ENCODE results near the gene DAO.
"Not testable (repeated sequence)": the region's sequence is repeated elsewhere in the genome, so short reads cannot be mapped to it uniquely, and the experiment has no call there.

Gene DAO

DNA sequence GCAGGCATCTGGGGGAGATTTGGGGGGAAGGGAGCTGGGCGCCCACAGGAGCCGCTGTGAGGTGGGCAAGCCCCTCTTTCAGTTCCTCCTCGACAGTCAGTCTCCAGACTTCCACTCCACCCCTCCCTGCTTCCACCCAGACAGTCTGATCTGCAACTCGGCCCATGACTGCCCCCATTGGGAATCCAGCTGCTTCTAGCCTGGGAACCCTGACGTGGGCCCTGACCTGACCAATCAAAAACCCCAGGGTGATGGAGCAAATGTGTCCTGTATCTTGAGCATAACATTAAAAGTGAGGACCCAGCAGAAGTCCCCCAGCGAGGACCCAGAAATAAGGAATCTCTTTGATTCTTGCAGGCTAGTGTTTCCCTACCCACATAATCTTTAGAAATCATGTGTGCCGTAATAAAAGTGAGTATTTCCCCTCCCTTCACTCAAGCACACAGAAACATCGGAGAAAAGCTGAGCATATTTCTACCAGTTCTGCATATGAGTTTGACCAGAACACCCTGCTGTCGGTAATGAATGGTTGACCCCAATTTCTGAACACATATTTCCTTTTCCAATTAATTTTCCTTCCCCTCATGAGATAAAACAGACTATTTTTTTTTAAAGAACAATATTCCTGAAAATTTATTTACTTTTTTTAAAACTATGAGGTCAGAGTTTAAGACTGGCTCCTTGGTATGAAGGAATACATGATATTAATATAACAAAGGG lies 28.9 kb upstream of the DAO start:
- no peak for DNase-seq

DNA sequence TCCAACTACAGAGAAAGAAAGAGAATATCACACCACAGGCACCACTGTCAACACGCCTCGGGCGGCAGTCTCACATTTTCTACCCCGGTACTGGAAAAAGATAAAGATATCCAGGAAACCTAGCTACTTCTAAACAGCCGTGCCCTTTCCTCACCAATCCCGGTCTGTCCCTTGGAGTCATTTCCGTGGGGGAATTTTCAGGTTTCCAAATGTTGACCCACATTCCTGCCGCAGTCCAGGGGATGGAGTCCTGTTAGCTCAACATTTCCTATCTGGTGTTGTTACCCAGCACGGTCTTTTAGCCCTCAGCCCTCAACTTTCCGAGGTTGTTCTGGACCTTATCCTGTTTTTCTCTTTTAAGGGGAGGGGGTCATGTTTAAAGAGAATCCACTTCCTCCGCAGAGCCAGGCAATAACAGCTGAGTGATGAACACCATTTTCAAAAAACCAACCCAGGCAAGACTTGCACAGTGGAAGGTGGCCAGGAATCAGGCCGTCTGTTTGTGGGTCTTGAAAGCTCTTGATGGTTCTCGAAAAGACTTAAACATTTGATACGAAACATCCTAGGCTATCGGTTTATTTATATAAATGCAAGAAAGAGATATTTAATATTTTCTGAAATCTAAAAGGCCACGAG lies 27.1 kb upstream of the DAO start:
- no peak for DNase-seq

DNA sequence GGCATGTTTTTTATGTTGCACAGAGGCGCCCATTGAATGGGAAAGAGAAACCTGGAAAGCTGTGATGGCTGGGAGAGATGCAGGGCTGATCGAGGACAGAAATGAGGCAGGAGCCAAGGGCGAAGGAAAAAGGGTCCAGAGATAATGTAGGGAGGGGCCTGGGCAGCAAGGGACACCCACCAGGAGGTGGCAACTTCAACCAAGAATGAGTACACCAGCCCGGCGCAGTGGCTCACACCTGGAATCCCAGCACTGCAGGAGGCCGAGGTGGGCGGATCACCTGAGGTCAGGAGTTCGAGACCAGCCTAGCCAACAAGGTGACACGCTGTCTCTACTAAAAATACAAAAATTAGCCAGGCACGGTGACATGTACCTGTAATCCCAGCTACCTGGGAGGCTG lies 26.5 kb upstream of the DAO start:
- no peak for DNase-seq

DNA sequence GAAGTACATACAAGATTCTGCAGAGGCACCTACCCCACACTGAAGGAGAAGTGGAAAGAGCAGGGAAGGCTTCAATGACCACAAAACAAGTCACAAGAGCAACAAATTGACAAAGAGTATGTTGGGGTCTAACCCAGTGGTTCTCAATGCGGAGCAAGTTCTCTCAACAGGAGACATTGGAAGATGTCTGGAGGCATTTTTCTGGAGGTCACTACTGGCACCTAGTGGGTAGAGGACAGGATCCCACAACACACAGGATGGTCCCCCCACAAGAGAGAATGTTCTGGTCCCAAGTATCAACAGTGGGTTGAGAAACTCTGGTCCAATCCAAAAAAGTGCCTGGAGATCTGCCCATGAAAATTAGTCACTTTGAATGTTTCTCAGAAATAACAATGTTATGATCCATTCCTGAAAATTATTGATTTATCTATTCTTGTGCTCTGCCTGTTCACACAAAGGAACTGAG lies 25.9 kb upstream of the DAO start:
- no peak for DNase-seq

DNA sequence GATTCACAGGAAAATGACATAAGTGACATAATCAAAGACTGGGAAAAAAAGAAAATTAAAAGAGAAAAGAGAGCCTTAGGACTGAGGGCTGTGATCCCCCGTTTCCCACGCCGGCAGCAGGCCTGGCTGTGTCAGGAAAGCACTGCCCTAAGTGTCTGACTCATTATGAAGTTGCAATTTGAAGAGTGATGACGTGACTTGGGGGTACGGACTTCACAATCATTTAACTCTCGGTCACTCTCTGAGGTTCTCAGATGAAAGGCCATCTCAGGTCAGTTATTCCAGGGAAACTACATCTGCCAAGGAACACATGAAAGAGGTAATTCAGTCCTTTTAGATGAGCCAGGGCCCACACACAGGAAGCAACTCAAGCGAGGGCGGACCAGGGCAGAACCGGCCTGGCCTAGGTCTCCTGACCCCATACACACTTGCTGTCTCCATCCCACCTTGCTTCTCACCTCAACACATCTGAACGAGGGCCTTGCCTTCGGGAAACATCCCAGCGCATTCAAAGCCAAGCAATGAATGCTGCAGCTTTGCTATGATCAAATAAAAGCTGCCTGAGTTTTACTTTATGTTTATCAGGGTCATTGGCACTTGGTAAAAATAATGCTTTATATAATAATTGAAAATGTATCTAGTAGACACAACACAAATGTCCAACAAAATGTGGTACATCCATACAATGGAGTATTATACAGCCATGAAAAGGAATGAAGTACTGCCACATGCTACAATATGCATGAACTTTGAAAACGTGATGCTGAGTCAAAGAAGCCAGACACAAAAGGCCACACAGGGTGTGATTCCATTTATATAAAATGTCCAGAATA lies 25.2 kb upstream of the DAO start:
- peak; percentile 31 for DNase-seq

DNA sequence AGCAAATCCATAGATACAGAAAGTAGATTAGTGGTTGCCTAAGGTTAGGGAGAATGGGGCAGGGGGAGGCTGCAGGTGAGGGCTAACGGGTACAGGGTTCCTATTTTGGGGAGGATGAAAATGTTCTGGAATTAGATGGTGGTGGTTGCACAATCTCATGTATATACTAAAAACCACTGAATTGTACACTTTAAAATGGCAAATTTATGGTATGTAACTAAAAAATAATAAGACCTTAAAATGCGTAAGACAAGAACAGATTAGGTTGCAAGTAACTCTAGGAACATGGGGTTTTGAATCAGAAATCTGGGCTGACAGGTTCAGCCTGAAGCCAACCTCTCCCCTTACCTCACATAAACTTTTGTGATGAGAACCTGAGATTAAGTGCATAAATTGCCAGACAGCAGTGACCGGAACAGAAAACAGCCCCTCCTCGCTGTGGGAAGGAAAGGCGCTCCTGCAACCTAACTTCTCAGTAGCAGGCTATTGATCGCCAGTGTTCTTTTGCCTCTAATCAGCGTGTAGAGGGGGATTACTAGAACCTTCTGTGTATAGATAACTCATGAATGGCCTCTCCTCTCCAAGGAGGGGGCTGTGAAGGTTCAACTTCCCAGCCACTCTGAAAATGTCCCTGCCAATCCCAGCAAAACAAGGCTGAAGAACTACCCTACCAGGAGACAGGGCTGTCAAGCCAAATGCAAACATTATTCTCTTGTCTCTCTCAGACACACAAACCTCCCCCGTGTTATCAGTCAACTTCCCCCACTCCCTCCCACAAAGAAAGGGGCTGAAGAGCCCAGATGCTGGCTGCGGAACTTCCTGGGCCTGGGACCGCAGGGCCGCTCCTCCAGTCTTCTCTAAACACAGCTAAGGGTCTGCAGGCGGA lies 24.4 kb upstream of the DAO start:
- no peak for DNase-seq

DNA sequence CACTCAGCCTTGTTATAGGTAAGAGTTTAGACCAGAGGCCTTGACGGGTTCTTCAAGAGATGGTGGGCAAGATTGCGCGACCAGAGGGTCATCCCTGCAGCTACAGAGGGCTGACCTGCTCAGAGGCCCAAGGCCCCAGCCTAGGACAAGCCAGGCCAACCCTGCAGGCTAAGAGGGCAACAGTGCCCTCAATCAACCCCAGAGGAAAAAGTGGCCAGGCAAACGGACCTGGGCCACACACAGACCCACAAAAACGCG lies 23.8 kb upstream of the DAO start:
- DNase-seq = no peak

DNA sequence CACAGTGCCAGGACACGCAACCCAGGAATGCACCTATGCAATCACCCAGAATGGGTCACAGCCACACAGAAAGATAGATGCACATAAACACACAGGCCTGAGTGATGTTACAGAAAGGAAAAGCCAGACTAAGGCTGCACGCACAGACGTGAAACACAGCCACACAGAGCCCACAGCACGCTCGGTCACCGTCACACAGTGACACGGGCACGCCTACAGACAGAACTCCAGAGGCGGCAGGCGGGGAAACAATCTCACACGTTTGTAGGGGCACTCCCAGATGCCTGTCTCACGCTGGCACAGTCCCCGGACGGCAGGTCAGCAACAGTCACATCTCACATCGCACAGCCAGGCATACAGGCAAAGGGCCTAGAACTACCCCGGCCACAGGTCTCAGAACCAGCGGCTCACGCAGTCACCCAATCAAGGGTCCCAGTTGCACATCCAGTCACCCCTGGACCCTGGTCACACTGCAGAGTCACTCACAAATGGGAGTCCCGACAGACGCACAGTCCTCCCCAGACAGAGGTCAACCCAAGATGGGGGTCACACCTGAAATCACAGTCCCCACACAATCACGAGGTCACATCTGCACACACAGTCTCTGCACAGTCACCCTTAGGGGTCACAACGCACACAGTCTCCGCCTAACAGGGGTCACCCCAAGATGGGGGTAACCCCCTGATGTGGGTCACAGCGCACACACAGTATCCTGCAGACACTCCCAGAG lies 23.3 kb upstream of the DAO start:
- DNase-seq = peak; percentile 69

DNA sequence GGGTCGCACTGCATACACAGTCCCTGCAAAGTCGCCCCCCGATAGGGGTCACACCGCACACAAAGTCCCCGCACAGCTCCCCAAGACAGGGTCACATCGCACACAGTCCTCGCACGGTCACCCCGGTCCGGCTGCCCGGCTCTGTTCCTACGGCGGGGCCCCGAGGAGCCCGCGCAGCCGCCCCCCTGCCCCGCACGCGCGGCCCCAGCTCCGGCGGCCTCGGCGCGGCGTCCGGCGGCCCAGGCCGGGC lies 22.8 kb upstream of the DAO start:
- no peak for DNase-seq

DNA sequence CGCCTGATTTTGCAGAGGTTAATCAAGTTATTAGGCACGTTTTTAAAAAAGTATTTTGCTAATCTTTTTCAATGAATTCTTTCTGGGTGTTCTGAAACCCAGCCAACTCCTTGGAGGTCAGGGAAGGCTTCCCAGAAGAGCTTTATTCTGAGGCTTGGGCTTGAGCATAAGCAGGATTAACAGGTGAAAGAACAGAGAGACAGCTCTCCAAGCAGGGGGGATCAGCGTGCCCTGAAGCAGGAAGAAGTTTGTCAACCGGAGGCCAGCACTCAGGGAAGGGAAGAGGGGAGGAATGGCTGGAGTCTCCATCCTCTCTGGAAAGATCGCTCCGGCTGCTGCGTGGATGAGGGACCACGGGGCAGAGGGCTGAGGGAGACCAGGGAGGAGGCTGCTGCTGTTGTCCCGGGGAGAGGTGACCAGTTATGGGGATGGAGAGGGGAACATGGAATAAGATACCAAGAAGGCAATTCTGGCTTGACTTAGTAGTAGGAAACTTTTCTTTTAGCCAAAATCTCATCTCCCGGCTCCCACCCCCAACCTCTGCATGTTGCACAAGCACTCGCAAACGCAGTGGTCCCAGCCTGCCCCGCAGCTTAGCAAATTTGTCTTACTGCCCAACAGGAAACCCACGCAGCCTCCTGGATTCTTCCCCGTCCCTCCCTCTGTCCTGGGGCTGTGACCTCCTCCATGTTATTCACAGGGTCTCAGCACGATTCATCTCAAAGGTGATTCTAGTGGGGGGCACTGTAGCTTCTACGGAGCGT lies 21.4 kb upstream of the DAO start:
- DNase-seq = peak; percentile 62

DNA sequence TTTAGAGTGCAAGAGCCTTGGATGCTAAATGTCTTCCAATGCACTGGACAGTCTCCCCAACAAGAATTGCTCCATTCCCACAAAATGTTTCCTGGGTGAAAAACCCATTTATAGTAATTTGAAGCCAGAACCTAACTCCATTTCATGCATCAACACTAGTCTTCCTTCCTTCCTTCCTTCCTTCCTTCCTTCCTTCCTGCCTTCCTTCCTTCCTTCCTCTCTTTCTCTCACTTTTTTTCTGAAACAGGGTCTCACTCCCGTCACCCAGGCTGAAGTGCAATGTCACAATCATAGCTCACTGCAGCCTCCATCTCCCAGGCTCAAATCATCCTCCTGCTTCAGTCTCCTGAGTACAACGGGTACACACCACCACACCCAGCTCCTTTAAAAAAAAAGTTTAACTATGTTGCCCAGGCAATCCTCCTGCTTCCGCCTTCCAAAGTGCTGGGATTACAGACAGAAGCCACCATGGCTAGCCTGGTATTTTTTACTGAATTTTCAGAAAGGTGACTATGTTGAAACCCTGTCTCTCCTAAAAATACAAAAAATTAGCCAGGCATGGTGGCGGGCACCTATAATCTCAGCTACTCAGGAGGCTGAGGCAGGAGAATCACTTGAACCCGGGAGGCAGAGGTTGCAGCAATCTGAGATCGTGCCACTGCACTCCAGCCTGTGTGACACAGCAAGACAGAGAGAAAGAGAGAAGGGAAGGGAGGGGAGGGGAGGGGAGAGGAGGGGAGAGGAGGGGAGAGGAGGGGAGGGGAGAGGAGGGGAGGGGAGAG lies 20.6 kb upstream of the DAO start:
- DNase-seq = not testable (repeated sequence)

DNA sequence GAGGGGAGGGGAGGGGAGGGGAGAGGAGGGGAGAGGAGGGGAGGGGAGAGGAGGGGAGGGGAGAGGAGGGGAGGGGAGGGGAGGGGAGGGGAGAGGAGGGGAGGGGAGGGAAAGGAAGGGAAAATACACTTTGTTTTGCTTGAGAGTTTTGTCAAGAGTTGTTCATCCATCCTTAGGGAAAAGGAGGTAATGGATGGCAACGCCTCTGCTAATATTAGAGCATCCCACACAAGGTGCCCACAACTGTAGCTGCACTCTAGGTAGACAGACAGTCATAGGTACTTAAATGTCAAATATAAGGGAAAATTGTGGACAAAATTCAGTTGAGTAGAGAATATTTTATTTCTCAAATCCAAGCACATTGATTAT lies 20.0 kb upstream of the DAO start:
- DNase-seq = no peak

DNA sequence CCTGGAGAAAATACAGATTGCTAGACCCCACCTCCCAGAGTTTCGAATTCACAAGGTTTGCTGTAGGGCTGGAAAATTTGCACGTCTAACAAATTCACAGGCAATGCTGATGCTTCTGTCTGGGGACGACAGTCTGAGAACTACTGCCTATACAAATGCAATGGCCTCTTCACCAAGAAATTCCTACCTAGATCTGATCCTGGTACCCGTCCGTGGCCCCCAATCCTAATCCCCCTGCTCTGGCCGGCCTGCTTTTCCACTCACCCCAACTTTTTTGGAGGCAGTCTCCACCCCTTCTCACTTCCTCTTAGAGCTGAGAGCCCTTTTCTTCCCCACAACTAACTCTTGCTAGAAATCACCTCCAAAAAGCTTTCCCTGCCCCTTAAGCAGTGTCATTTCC lies 19.4 kb upstream of the DAO start:
- no peak for DNase-seq

DNA sequence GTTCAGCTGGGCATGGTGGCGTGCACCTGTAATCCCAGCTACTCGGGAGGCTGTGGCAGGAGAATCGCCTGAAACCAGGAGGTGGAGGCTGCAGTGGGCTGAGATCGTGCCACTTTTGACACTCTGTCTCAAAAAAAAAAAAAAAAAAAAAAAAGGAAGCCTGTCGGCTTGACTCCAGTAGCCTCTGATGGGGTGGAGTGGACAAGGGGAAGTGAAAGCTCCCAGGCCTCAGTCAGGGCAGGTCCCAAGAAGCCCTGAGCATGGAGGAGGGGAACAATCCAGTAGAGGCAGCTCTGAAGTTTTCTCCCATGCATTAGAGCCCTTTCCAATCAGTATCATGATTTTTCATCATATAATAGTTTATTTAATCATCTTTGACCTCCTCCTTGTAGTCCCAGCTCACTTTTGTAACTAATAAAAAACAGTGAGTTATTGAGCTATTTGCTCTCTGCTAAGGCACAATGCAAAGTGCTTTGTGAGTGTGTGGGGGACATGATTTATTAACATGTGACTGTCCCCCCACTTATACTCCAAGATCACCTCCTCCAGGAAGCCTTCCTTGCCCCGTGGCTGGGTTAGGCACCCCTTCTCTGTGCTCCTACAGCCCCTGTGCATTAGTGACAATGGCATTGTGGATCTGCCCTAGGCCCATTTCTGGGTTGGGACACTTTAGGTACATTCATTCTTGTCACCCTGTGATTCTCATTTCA lies 17.9 kb upstream of the DAO start:
- DNase-seq = no peak

DNA sequence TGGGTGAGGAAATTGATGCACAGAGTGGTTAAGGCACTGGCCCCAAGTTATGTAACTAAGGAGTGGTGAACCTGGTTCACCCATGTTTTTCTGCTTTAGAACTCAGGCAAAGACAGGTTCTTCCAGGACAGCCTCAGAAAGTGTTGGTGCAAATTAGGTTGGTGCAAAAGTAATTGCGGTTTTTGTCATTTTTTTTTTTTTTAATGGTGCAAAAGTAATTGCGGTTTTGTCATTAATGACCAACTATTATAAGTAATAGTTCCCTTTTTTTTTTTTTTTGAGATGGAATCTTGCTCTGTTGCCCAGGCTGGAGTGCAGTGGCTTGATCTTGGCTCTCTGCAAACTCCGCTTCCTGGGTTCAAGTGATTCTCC lies 17.3 kb upstream of the DAO start:
- no peak for DNase-seq

DNA sequence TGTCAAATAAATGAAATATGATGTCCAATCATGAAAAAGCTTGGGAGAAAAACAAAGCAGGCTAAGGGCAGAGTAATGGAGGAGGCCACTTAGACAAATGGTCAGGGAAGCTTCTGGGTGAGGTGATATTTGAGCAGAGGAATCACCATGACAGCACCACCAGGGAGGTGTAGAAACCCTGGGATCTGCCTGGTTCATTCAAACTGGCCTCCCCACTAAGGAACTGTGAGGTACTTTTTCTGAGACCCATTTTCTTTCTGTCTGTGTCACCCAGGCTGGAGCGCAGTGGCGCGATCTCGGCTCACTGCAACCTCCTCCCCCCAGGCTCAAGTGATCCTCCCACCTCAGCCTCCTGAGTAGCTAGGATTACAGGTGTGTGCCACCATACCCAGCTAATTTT lies 14.7 kb upstream of the DAO start:
- DNase-seq = no peak

DNA sequence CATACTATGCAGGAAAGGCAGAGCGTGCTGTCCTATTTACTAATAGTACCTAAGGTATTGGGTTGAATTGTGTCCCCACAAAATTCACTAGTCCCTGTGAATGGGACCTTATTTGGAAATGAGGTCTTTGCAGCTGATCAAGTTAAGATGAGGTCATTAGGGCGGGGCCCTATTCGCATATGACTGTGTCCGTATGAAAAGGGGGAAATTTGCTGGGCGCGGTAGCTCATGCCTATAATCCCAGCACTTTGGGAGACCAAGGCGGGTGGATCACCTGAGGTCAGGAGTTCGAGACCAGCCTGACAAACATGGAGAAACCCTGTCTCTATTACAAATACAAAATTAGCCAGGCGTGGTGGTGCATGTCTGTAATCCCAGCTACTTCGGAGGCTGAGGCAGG lies 13.8 kb upstream of the DAO start:
- DNase-seq = not testable (repeated sequence)

DNA sequence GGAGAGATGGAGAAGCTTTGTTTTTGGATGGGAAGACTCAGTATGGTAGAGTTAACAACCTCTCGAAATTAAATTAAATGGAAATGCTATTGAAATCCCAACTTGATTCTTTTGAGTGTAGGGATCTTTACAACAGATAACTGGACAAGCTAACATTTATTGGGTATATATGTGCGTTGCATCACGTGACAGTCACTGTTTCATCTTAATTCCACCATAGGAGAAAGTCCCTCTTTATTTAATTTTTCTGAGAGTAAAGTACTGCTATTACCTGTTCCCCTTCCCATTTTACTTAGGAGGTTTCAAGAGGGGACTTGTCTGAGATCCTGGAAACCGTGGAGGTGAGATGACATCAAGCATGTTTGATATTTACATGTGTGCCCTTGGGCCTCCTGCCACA lies 11.1 kb upstream of the DAO start:
- DNase-seq = no peak

DNA sequence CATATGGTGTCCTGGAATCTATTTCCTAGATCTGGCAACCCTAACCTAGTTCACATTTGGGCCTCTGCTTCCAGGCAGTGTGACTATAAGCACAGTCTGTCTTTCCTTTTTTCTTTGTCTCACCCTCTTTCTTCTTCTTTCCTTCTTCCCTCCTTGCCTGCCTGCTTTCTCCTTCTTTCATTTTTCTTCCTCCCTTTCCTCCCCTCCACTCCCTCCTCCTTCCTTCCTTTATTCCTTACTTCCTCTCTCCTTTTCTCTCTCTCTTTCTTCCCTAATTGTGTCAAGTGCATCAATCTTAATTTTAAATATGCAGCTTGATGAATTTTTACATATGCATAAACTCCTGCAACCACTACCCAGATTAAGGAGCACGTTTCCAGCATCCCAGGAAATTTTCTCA lies 4.6 kb upstream of the DAO start:
- DNase-seq = no peak

DNA sequence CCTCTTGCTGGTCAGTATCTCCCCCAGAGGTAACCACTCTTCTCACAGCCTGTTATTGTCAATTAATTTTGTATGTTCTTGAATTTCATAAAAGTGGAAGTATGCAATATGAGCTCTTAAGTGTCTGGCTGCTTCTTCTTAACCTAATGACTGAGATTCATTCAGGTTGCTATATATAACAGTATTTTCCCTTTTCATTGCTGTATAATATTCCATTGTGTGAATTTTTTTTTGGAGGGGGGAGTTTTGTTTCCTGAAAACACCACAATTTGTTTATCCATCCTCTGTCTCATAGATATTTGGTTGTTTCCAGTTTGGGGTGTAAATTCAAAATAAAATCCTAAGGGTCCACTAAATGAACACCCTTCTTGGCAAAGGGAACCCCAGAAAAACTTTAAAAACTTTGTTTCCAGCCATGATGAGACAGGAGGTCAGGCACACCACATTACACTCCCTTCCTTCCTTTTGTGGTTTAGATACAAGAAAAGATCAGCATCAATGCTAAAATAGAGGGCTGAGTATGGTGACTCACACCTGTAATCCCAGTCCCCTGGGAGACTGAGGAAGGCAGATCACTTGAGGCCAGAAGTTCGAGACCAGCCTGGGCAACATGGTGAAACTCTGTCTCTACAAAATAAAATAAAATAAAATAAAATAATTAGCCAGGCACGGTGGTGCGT lies 4.1 kb upstream of the DAO start:
- DNase-seq = no peak
